ENCODE data around the gene C6orf132.

DNA sequence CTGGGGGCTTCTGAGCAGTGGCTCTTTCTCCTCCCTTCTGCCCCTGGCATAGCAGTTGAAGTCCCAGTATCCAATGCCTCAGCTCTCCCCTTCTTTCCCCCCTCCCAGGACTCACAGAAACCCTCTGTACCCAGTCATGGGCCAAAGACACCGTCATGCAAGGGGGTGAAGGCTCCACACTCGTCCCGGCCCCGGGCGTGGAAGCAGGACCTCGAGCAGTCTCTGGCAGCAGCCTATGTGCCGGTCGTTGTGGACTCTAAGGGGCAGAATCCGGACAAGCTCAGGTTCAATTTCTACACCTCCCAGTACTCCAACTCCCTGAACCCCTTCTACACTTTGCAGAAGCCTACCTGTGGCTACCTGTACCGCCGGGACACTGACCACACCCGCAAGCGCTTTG lies 20.4 kb upstream of the C6orf132 start:
- TF ChIP-seq CTCF (IDR thresholded peaks at IDR 0.05) (no peak), POLR2A (IDR thresholded peaks at IDR 0.05) (no peak)

Measured in adrenal gland (tissue), 5 donors.